ENCODE data around the gene HIF1A. TPM values are rescaled to one million over a fixed set of nuclear protein-coding genes. Genes with fewer than 3 reads are reported as not detected.
"Not testable (repeated sequence)": the region's sequence is repeated elsewhere in the genome, so short reads cannot be mapped to it uniquely, and the experiment has no call there.

HIF1A gene
- total RNA-seq, 1 experiment from 2014 or later, result 319 TPM

DNA sequence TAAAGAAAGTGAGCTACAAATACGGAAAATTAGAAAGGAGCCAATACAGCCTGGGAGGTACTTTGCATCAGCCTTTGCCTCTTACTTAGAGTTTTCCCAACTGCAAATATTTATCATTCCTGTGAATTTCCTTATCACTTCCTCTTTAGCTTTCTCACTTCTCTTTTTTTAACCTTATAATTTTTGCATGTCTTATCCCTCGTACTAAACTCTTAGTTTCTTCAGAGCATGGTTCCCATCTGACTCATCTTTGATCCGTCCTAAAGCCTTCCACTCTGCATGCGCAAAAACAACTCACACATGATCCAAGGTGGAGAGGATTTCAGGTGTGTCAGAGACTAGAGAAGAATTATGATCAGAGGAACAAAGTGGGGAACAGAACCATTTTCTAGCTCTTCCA lies 57.3 kb downstream of the HIF1A start:
- H3K79me2 ChIP-seq (ENCODE audit: low read length), result peaks cover 43% of the 10 kb centered on the region
- H4K20me1 ChIP-seq (ENCODE audit: low read length), result peaks cover 20% of the 10 kb centered on the region
- intact Hi-C loops (cut with micrococcal nuclease), result loop anchor here (5.0 kb wide), 2 partner anchors 55 to 455 kb away; partner anchors contain the start of gene HIF1A
- H3K27ac ChIP-seq (ENCODE audit: low read length), result no peak overlapping the region
- H3K27me3 ChIP-seq (ENCODE audit: low read length), result no peaks in the 10 kb centered on the region
- DNase-seq, result peak; percentile 40
- ChIA-PET CTCF (no interaction called here), POLR2A (ENCODE audit: unreplicated experiment) (interaction anchor here (0.6 to 0.7 kb wide), 2 partner anchors 11 to 23 kb away, joined by 4 to 6 read pairs; no protein-coding TSS in a partner anchor)
- H3K9ac ChIP-seq (ENCODE audit: low read length), result no peak overlapping the region
- TF ChIP-seq EZH2phosphoT487 (IDR thresholded peaks at IDR 0.05; ENCODE audit: borderline replicate concordance, low read length) (no peak), EZH2 (IDR thresholded peaks at IDR 0.05; ENCODE audit: low read length, unreplicated experiment) (no peak)
- TF ChIP-seq, protein P1, sequence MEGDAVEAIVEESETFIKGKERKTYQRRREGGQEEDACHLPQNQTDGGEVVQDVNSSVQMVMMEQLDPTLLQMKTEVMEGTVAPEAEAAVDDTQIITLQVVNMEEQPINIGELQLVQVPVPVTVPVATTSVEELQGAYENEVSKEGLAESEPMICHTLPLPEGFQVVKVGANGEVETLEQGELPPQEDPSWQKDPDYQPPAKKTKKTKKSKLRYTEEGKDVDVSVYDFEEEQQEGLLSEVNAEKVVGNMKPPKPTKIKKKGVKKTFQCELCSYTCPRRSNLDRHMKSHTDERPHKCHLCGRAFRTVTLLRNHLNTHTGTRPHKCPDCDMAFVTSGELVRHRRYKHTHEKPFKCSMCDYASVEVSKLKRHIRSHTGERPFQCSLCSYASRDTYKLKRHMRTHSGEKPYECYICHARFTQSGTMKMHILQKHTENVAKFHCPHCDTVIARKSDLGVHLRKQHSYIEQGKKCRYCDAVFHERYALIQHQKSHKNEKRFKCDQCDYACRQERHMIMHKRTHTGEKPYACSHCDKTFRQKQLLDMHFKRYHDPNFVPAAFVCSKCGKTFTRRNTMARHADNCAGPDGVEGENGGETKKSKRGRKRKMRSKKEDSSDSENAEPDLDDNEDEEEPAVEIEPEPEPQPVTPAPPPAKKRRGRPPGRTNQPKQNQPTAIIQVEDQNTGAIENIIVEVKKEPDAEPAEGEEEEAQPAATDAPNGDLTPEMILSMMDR (conservative IDR thresholded peaks at IDR 0.05; ENCODE audit: low read depth, low read length), result no peak
- peaks cover 17% of the 10 kb centered on the region for H3K36me3 ChIP-seq (ENCODE audit: low read depth, low read length)
- no peak overlapping the region for H3K4me3 ChIP-seq (ENCODE audit: low read length)
- H2AFZ ChIP-seq (ENCODE audit: low read length), result no peak overlapping the region
- no peak for ATAC-seq
- H3K9me2 ChIP-seq (replicated peaks; ENCODE audit: low read length), result no peaks in the 10 kb centered on the region
- no peaks in the 10 kb centered on the region for H3K9me3 ChIP-seq (ENCODE audit: low read length)
- peak overlapping the region; percentile 86; the same call in 1 of the 2 replicates for H3K4me2 ChIP-seq (ENCODE audit: low read length)
- peaks cover 63% of the 10 kb centered on the region for H3K4me1 ChIP-seq (ENCODE audit: insufficient read depth, low read length)
- BruUV-seq (replicated peaks), result no TSS peak
- peaks cover 27% of the 10 kb centered on the region for H3F3A ChIP-seq (ENCODE audit: low read length, unreplicated experiment)

DNA sequence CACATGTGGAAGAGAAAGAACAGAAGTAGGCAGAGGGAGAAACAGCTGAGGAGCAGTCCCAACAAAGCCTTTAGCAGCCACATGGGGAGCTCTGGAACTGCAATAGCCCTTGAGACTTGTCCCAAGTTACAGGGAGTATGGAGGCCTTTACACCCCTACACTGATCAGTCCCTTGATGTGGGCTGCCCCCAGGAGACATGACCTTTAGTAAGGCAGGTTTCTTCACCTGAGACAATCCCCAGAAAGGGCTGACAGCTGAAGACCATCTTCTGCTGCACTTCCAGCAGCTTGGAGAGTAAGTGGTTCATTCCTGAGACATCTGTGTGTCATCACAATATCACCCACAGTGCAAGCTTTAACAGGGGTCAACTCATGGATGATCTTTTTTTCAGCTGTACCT lies 58.3 kb downstream of the HIF1A start:
- Histone ChIP-seq H3K4me1 (ENCODE audit: insufficient read depth, low read length) (peaks cover 53% of the 10 kb centered on the region), H4K20me1 (ENCODE audit: low read length) (peaks cover 10% of the 10 kb centered on the region), H2AFZ (ENCODE audit: low read length) (no peak overlapping the region), H3K9ac (ENCODE audit: low read length) (no peak overlapping the region), H3F3A (ENCODE audit: low read length, unreplicated experiment) (peaks cover 22% of the 10 kb centered on the region), H3K9me2 (replicated peaks; ENCODE audit: low read length) (no peaks in the 10 kb centered on the region), H3K9me3 (ENCODE audit: low read length) (no peaks in the 10 kb centered on the region), H3K4me2 (ENCODE audit: low read length) (no peak overlapping the region), H3K36me3 (ENCODE audit: low read depth, low read length) (peaks cover 7% of the 10 kb centered on the region), H3K27me3 (ENCODE audit: low read length) (no peaks in the 10 kb centered on the region), H3K79me2 (ENCODE audit: low read length) (peaks cover 33% of the 10 kb centered on the region), H3K4me3 (ENCODE audit: low read length) (no peak overlapping the region), H3K27ac (ENCODE audit: low read length) (no peak overlapping the region)
- ATAC-seq (no peak), DNase-seq (no peak)
- intact Hi-C loops (cut with micrococcal nuclease), result loop anchor here (5.0 kb wide), 2 partner anchors 56 to 456 kb away; partner anchors contain the start of gene HIF1A
- POLR2A ChIA-PET (ENCODE audit: unreplicated experiment), result no interaction called here
- CTCF ChIA-PET, result no interaction called here
- TF ChIP-seq, protein P1 (conservative IDR thresholded peaks at IDR 0.05; ENCODE audit: low read depth, low read length), result peak; percentile 33
- no peak for TF ChIP-seq EZH2 (IDR thresholded peaks at IDR 0.05; ENCODE audit: low read length, unreplicated experiment)
- no TSS peak for BruUV-seq (replicated peaks)

DNA sequence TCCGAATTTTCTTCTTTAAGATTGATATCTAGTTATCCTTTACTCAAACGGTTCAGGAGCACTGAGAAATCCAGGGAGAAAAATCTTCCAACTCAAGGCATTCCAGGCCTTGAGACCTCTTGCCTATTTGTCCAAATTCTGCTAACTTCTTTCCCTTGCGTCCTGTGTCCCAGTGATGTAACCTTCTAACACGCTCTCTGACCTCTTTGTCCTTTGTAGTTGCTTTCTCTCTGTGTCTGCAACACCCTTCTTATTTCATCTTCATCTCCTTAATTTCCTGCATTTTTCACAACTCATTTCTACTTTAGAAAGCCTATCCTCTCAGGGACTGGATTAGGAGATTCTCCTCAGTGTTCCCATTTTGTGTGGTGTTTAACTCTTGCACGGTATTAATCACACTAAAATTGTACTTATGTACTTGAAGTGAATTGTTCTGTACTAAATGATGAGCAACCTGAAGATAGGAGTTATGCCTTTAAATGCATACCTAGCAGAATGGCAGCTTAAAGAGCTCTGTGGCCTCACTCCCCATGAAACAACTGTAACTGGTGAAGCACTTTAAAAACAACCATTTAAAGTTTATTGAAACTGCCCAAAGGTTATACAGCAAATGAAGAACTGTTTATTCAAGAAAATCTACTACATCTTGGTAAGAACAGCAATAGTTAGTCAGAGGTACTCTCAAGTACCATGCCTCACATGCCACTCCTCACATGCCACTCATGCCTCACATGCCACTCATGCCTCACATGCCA lies 59.5 kb downstream of the HIF1A start:
- no peak overlapping the region for H3K4me3 ChIP-seq (ENCODE audit: low read length)
- CTCF ChIA-PET, result interaction anchor here (0.6 kb wide), 1 partner anchor 372 kb away, joined by 3 read pairs; no protein-coding TSS in a partner anchor

DNA sequence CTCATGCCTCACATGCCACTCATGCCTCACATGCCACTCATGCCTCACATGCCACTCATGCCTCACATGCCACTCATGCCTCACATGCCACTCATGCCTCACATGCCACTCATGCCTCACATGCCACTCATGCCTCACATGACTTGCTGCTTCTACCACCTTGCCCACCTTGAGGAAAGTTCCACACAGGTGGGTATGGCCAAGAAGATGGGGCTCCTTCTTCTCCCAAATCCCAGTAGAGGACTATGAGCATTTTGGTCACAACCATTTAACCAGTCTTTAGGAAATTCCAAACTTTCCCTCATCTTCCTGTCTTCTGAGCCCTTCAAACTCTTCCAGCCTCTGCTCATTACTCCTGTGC lies 60.0 kb downstream of the HIF1A start:
- ATAC-seq; H3K9ac ChIP-seq (ENCODE audit: low read length); H3K4me3 ChIP-seq (ENCODE audit: low read length); H2AFZ ChIP-seq (ENCODE audit: low read length); DNase-seq; H4K20me1 ChIP-seq (ENCODE audit: low read length); BruUV-seq (replicated peaks); H3K9me2 ChIP-seq (replicated peaks; ENCODE audit: low read length); H3K4me2 ChIP-seq (ENCODE audit: low read length); H3K27me3 ChIP-seq (ENCODE audit: low read length); POLR2A ChIA-PET (ENCODE audit: unreplicated experiment); intact Hi-C loops (cut with micrococcal nuclease); H3K9me3 ChIP-seq (ENCODE audit: low read length); H3K36me3 ChIP-seq (ENCODE audit: low read depth, low read length); H3F3A ChIP-seq (ENCODE audit: low read length, unreplicated experiment): not testable (repeated sequence)
- CTCF ChIA-PET, result interaction anchor here (0.6 kb wide), 1 partner anchor 372 kb away, joined by 3 read pairs; no protein-coding TSS in a partner anchor
- peaks cover 36% of the 10 kb centered on the region for H3K4me1 ChIP-seq (ENCODE audit: insufficient read depth, low read length)
- peak overlapping the region; percentile 8; the same call in 1 of the 2 replicates for H3K27ac ChIP-seq (ENCODE audit: low read length)
- H3K79me2 ChIP-seq (ENCODE audit: low read length), result peaks cover 15% of the 10 kb centered on the region

More for the DNA sequence above, 59.5 kb downstream of the HIF1A start:
- ATAC-seq (no peak), DNase-seq (peak; percentile 64)
- BruUV-seq (replicated peaks), result no TSS peak
- no peak overlapping the region for H3K9ac ChIP-seq (ENCODE audit: low read length)
- no peaks in the 10 kb centered on the region for H3K27me3 ChIP-seq (ENCODE audit: low read length)
- no peak for TF ChIP-seq EZH2phosphoT487 (IDR thresholded peaks at IDR 0.05; ENCODE audit: borderline replicate concordance, low read length)
- TF ChIP-seq, protein P1 (conservative IDR thresholded peaks at IDR 0.05; ENCODE audit: low read depth, low read length), result no peak
- no peak for TF ChIP-seq EZH2 (IDR thresholded peaks at IDR 0.05; ENCODE audit: low read length, unreplicated experiment)
- H3K79me2 ChIP-seq (ENCODE audit: low read length), result peaks cover 21% of the 10 kb centered on the region
- peaks cover under 1% of the 10 kb centered on the region; the same call in 1 of the 2 replicates for H4K20me1 ChIP-seq (ENCODE audit: low read length)
- peaks cover 10% of the 10 kb centered on the region for H3F3A ChIP-seq (ENCODE audit: low read length, unreplicated experiment)
- H3K36me3 ChIP-seq (ENCODE audit: low read depth, low read length), result no peaks in the 10 kb centered on the region
- no peak overlapping the region for H3K4me2 ChIP-seq (ENCODE audit: low read length)
- no peaks in the 10 kb centered on the region for H3K9me2 ChIP-seq (replicated peaks; ENCODE audit: low read length)
- H3K4me1 ChIP-seq (ENCODE audit: insufficient read depth, low read length), result peaks cover 41% of the 10 kb centered on the region
- H3K9me3 ChIP-seq (ENCODE audit: low read length), result no peaks in the 10 kb centered on the region
- H2AFZ ChIP-seq (ENCODE audit: low read length), result no peak overlapping the region
- intact Hi-C loops (cut with micrococcal nuclease), result loop anchor here (5.0 kb wide), 2 partner anchors 58 to 458 kb away; partner anchors contain the start of gene HIF1A
- H3K27ac ChIP-seq (ENCODE audit: low read length), result 0 out of 2 replicates have a peak overlapping the region, but pooled peaks have one; percentile 1
- POLR2A ChIA-PET (ENCODE audit: unreplicated experiment), result no interaction called here

Data from PC-3 (cell line).